H9 (cell line): ENCODE results near the gene KIF9. TPM values are rescaled to one million over a fixed set of nuclear protein-coding genes. Genes with fewer than 3 reads are reported as not detected.
"Not testable (repeated sequence)": the region's sequence is repeated elsewhere in the genome, so short reads cannot be mapped to it uniquely, and the experiment has no call there.

Experiments
- DNase-seq: peaks from one replicate; pipeline ENCODE4 v3.0.0-alpha.2; 2017
- H2AFZ ChIP-seq: one replicate; pipeline ENCODE4 v1.6.1; 2013; ENCODE audit warnings: mild to moderate bottlenecking, low read length, control low read depth, moderate library complexity
- H2AK5ac ChIP-seq: 2 replicates; pipeline ENCODE4 v1.6.1; 2013; ENCODE audit warnings: low read length, control low read depth, mixed read lengths; ENCODE audit not compliant: insufficient read length
- H2BK120ac ChIP-seq: one replicate; pipeline ENCODE4 v1.6.1; 2013; ENCODE audit warnings: low read depth, mild to moderate bottlenecking, low read length, control low read depth, inconsistent platforms; ENCODE audit not compliant: poor library complexity, severe bottlenecking
- H2BK12ac ChIP-seq: 2 replicates; pipeline ENCODE4 v1.6.1; 2013; ENCODE audit warnings: low read length, control low read depth, mixed read lengths, low read depth; ENCODE audit not compliant: insufficient read length
- H2BK15ac ChIP-seq: 2 replicates; pipeline ENCODE4 v1.6.1; 2013; ENCODE audit warnings: low read depth, low read length, control low read depth
- H2BK20ac ChIP-seq: one replicate; pipeline ENCODE4 v1.6.1; 2013; ENCODE audit warnings: low read depth, mild to moderate bottlenecking, low read length, control low read depth, inconsistent platforms; ENCODE audit not compliant: poor library complexity, severe bottlenecking
- H2BK5ac ChIP-seq: 2 replicates; pipeline ENCODE4 v1.6.1; 2013; ENCODE audit warnings: low read length, control low read depth, mixed read lengths; ENCODE audit not compliant: insufficient read length
- H3K14ac ChIP-seq: 2 replicates; pipeline ENCODE4 v1.6.1; 2013; ENCODE audit warnings: low read length, control low read depth; ENCODE audit not compliant: insufficient read depth
- H3K18ac ChIP-seq: 2 replicates; pipeline ENCODE4 v1.6.1; 2013; ENCODE audit warnings: low read depth, mild to moderate bottlenecking, mixed read lengths, low read length, control low read depth; ENCODE audit not compliant: insufficient read length
- H3K23ac ChIP-seq: 2 replicates; pipeline ENCODE4 v1.6.1; 2013; ENCODE audit warnings: low read length, control low read depth, mixed read lengths, low read depth; ENCODE audit not compliant: insufficient read length
- H3K23me2 ChIP-seq: 2 replicates; pipeline ENCODE4 v1.6.1; 2013; ENCODE audit warnings: low read depth, mild to moderate bottlenecking, mixed read lengths, low read length, control low read depth; ENCODE audit not compliant: insufficient read length, poor library complexity, severe bottlenecking
- H3K27ac ChIP-seq: 2 replicates; pipeline ENCODE4 v1.5.1; 2013; ENCODE audit warnings: low read length, control low read depth, mixed read lengths, low read depth; ENCODE audit not compliant: insufficient read length
- H3K27me3 ChIP-seq: 2 replicates; pipeline ENCODE4 v1.6.1; 2013; ENCODE audit warnings: low read length, control low read depth, inconsistent platforms; ENCODE audit not compliant: insufficient read depth
- H3K4ac ChIP-seq: 2 replicates; pipeline ENCODE4 v1.6.1; 2013; ENCODE audit warnings: low read depth, mild to moderate bottlenecking, control low read depth, inconsistent platforms, low read length, moderate library complexity
- H3K4me1 ChIP-seq: 2 replicates; pipeline ENCODE4 v1.6.1; 2013; ENCODE audit warnings: low read length, control low read depth, inconsistent platforms; ENCODE audit not compliant: insufficient read depth
- H3K4me2 ChIP-seq: 2 replicates; pipeline ENCODE4 v1.6.1; 2013; ENCODE audit warnings: low read length, control low read depth, mixed read lengths; ENCODE audit not compliant: insufficient read length, insufficient read depth
- H3K56ac ChIP-seq: 2 replicates; pipeline ENCODE4 v1.6.1; 2013; ENCODE audit warnings: low read depth, mild to moderate bottlenecking, mixed read lengths, low read length, control low read depth; ENCODE audit not compliant: insufficient read length
- H3K79me1 ChIP-seq: 2 replicates; pipeline ENCODE4 v1.6.1; 2013; ENCODE audit warnings: low read depth, mild to moderate bottlenecking, moderate library complexity, low read length, control low read depth, inconsistent platforms; ENCODE audit not compliant: insufficient read depth, poor library complexity, severe bottlenecking
- H3K79me2 ChIP-seq: 2 replicates; pipeline ENCODE4 v1.6.1; 2013; ENCODE audit warnings: low read length, control low read depth, inconsistent platforms; ENCODE audit not compliant: insufficient read depth
- H3K9ac ChIP-seq: 2 replicates; pipeline ENCODE4 v1.6.1; 2013; ENCODE audit warnings: low read length, control low read depth, mixed read lengths; ENCODE audit not compliant: insufficient read length; ENCODE audit errors: extremely low read depth
- H3K9me3 ChIP-seq: one replicate; pipeline ENCODE4 v1.6.1; 2013; ENCODE audit warnings: low read depth, low read length, inconsistent platforms; ENCODE audit not compliant: control insufficient read depth
- H3T11ph ChIP-seq: one replicate; pipeline ENCODE4 v1.6.1; 2013; ENCODE audit warnings: mild to moderate bottlenecking, low read length, control low read depth, inconsistent platforms
- H4K20me1 ChIP-seq: one replicate; pipeline ENCODE4 v1.6.1; 2013; ENCODE audit not compliant: control insufficient read depth, insufficient read length, insufficient read depth
- H4K5ac ChIP-seq: 2 replicates; pipeline ENCODE4 v1.6.1; 2013; ENCODE audit warnings: low read depth, mild to moderate bottlenecking, mixed read lengths, low read length, control low read depth; ENCODE audit not compliant: insufficient read length
- H4K8ac ChIP-seq: replicated peaks from 2 replicates; pipeline ENCODE4 v1.6.1; 2013; ENCODE audit warnings: low read length, control low read depth, mixed read lengths, low read depth; ENCODE audit not compliant: insufficient read length
- H4K91ac ChIP-seq: 2 replicates; pipeline ENCODE4 v1.6.1; 2013; ENCODE audit warnings: low read depth, mild to moderate bottlenecking, moderate library complexity, mixed read lengths, low read length, control low read depth; ENCODE audit not compliant: insufficient read length
- H3K27ac Mint-ChIP-seq, 3 experiments: 2 replicates in 2 of 3; 3 replicates in 1 of 3; pipeline ENCODE4 v1.8.0; 2020 to 2021; ENCODE audit warnings: mixed read lengths in 3 of 3, mild to moderate bottlenecking in 1 of 3, moderate library complexity in 1 of 3
- H3K27me3 Mint-ChIP-seq: 2 replicates; pipeline ENCODE4 v1.8.0; 2021; ENCODE audit warnings: low read depth, mild to moderate bottlenecking, moderate library complexity, mixed read lengths
- H3K36me3 Mint-ChIP-seq, 3 experiments: 2 replicates in 2 of 3; 3 replicates in 1 of 3; pipeline ENCODE4 v1.8.0; 2020 to 2021; ENCODE audit warnings: low read depth in 3 of 3, mixed read lengths in 3 of 3; ENCODE audit not compliant: insufficient read depth in 1 of 3
- H3K4me1 Mint-ChIP-seq, 2 experiments: 2 replicates each; pipeline ENCODE4 v1.8.0; 2020; ENCODE audit warnings: mixed read lengths in 2 of 2
- H3K4me3 Mint-ChIP-seq, 2 experiments: 2 replicates in 1 of 2; 3 replicates in 1 of 2; pipeline ENCODE4 v1.8.0; 2020 to 2021; ENCODE audit warnings: mild to moderate bottlenecking in 2 of 2, mixed read lengths in 2 of 2, moderate library complexity in 1 of 2
- H3K9me3 Mint-ChIP-seq, 2 experiments: 2 replicates in 1 of 2; 3 replicates in 1 of 2; pipeline ENCODE4 v1.8.0; 2020; ENCODE audit warnings: mild to moderate bottlenecking in 2 of 2, mixed read lengths in 2 of 2, moderate library complexity in 1 of 2
- CTCF ChIP-seq: fragments of 200-600 bp; sonication (generic); conservative IDR thresholded peaks from 3 replicates; pipeline ENCODE4 v1.8.0; 2021; ENCODE audit warnings: antibody characterized with exemption, mild to moderate bottlenecking
- WGBS: extraction: QIAGEN DNeasy Blood & Tissue Kit; methylation state at CpG from one replicate; pipeline ENCODE4 v1.1.7; 2013; ENCODE audit warnings: missing lambda C conversion rate, low lambda C conversion rate, mixed read lengths; ENCODE audit not compliant: insufficient read length; ENCODE audit errors: extremely low coverage; 5-methylcytosine and 5-hydroxymethylcytosine counted together
- total RNA-seq: library from RNA; stranded (reverse); gene quantifications from 2 replicates; pipeline ENCODE4 v1.2.1, GENCODE V29; 2021

KIF9 gene
- total RNA-seq, 1 experiment from 2014 or later, result 8.4 TPM

- H2BK20ac ChIP-seq, result no peak overlapping the region
- no peaks in the 10 kb centered on the region for H3K79me2 ChIP-seq
- Mint-ChIP-seq H3K27ac (peak overlapping the region in 2 of 3 experiments; percentile 68 to 87; a peak in 3 of 7 replicates), H3K9me3 (peaks cover 0 to 3% of the 10 kb centered on the region in 2 experiments; a peak in 2 of 5 replicates), H3K4me3 (no peak overlapping the region), H3K4me1 (peaks cover 35 to 39% of the 10 kb centered on the region in 2 experiments), H3K36me3 (no peaks in the 10 kb centered on the region), H3K27me3 (no peaks in the 10 kb centered on the region; the same call in 1 of the 2 replicates)
- H2BK15ac ChIP-seq, result no peak overlapping the region
- no peaks in the 10 kb centered on the region for H3K79me1 ChIP-seq
- no peak overlapping the region for H4K5ac ChIP-seq
- H4K20me1 ChIP-seq, result no peaks in the 10 kb centered on the region
- no peaks in the 10 kb centered on the region for H3K23me2 ChIP-seq
- no peak overlapping the region for H4K91ac ChIP-seq
- H3K27me3 ChIP-seq, result no peaks in the 10 kb centered on the region
- H3K4me1 ChIP-seq, result no peaks in the 10 kb centered on the region
- TF ChIP-seq CTCF, result no peak
- no peak overlapping the region for H3K14ac ChIP-seq
- H3K23ac ChIP-seq, result no peak overlapping the region
- H3K4ac ChIP-seq, result no peak overlapping the region
- no peak overlapping the region for H2BK12ac ChIP-seq
- H3K18ac ChIP-seq, result no peak overlapping the region
- H2AK5ac ChIP-seq, result no peak overlapping the region
- H2AFZ ChIP-seq, result no peak overlapping the region
- H2BK5ac ChIP-seq, result no peak overlapping the region
- no peak for DNase-seq
- H3K56ac ChIP-seq, result no peak overlapping the region
- no peak overlapping the region for H3T11ph ChIP-seq
- no peaks in the 10 kb centered on the region for H3K9me3 ChIP-seq
- H2BK120ac ChIP-seq, result no peak overlapping the region
- no peak overlapping the region for H3K9ac ChIP-seq
- H3K27ac ChIP-seq, result no peak overlapping the region
- no peak overlapping the region for H4K8ac ChIP-seq
- no peak overlapping the region for H3K4me2 ChIP-seq
- no CpG with 5 or more reads among the region's 3 CpGs for WGBS
Observed at GRCh38 chr3:47259114-47259513, 23.5 kb downstream of the KIF9 start.

DNA sequence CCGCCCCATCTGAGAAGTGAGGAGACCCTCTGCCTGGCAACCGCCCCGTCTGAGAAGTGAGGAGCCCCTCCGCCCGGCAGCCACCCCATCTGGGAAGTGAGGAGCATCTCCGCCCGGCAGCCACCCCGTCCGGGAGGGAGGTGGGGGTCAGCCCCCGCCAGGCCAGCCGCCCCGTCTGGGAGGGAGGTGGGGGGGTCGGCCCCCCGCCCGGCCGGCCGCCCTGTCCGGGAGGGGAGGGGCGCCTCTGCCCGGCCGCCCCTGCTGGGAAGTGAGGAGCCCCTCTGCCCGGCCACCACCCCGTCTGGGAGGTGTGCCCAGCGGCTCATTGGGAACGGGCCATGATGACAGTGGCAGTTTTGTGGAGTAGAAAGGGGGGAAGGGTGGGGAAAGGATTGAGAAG lies 26.3 kb downstream of the KIF9 start:
- H4K91ac ChIP-seq, H2BK120ac ChIP-seq, H2BK12ac ChIP-seq, H2AFZ ChIP-seq, H3K9me3 ChIP-seq, H3K9me3 Mint-ChIP-seq, H3K56ac ChIP-seq, H4K5ac ChIP-seq, H3K27me3 Mint-ChIP-seq, H3K27ac ChIP-seq, H3K27ac Mint-ChIP-seq, H3K79me1 ChIP-seq, H2BK15ac ChIP-seq, H3K27me3 ChIP-seq, H3K4me1 ChIP-seq, H2AK5ac ChIP-seq, H3K18ac ChIP-seq, H3K4me2 ChIP-seq, H2BK20ac ChIP-seq, H3K23ac ChIP-seq, H3K9ac ChIP-seq, H2BK5ac ChIP-seq, DNase-seq, H3K4me3 Mint-ChIP-seq, H3K23me2 ChIP-seq, H4K20me1 ChIP-seq, H3K36me3 Mint-ChIP-seq, H3K14ac ChIP-seq, H4K8ac ChIP-seq, H3K79me2 ChIP-seq, H3K4ac ChIP-seq, H3T11ph ChIP-seq: not testable (repeated sequence)
- WGBS, result no CpG with 5 or more reads among the region's 25 CpGs
- peaks cover 27 to 28% of the 10 kb centered on the region in 2 experiments for H3K4me1 Mint-ChIP-seq
